Omental fat pad (tissue), 4 donors: ENCODE results near the gene NPDC1. TPM values are rescaled to one million over a fixed set of nuclear protein-coding genes. Genes with fewer than 3 reads are reported as not detected.

Experiments
- ATAC-seq: fragments of 150-250 bp; one replicate; pipeline ENCODE4 v1.9.1; 2016; ENCODE audit warnings: mild to moderate bottlenecking, moderate library complexity; ENCODE audit not compliant: low FRiP score
- DNase-seq: peaks from one replicate; pipeline ENCODE4 v3.0.0-alpha.2; 2019; ENCODE audit warnings: low spot score
- CTCF ChIP-seq, 3 donors: fragments of 450-650 bp; IDR thresholded peaks; one replicate each; pipeline ENCODE4 v1.5.1; 2016 to 2017; ENCODE audit warnings: antibody characterized with exemption in 3 of 3, mild to moderate bottlenecking in 3 of 3, moderate library complexity in 2 of 3
- total RNA-seq, 4 donors: library from RNA; depleted of rRNA; stranded (reverse); fragments of >200 nt; gene quantifications; one replicate each; pipeline ENCODE4 v1.1.0, GENCODE V29; 2016

The NPDC1 gene
- total RNA-seq, 4 donors from 2014 or later: 37.2 to 70.5 (median 58.5) TPM

GRCh38 chr9:137044037-137044436, 1.9 kb downstream of the NPDC1 start:
- DNase-seq (no peak), ATAC-seq (no peak)
- TF ChIP-seq CTCF (IDR thresholded peaks at IDR 0.05): no peak

- DNase-seq (no peak), ATAC-seq (no peak)
- no peak for TF ChIP-seq CTCF (IDR thresholded peaks at IDR 0.05)
Observed at GRCh38 chr9:137042751-137043727, 2.9 kb downstream of the NPDC1 start.

- DNase-seq: no peak
- ATAC-seq: no peak
- no peak for TF ChIP-seq CTCF (IDR thresholded peaks at IDR 0.05)
Observed at GRCh38 chr9:137041124-137041523, 4.9 kb downstream of the NPDC1 start.

GRCh38 chr9:137040568-137040967, 5.4 kb downstream of the NPDC1 start:
- TF ChIP-seq CTCF (IDR thresholded peaks at IDR 0.05): no peak
- DNase-seq (no peak), ATAC-seq (no peak)

- ATAC-seq: no peak
- no peak for DNase-seq
- no peak for TF ChIP-seq CTCF (IDR thresholded peaks at IDR 0.05)
Observed at GRCh38 chr9:137039611-137040366, 6.2 kb downstream of the NPDC1 start.

- DNase-seq (no peak), ATAC-seq (no peak)
- TF ChIP-seq CTCF (IDR thresholded peaks at IDR 0.05): no peak
Observed at GRCh38 chr9:137038916-137039315, 7.1 kb downstream of the NPDC1 start.
